ENCODE results near the gene CDH8.

DNA sequence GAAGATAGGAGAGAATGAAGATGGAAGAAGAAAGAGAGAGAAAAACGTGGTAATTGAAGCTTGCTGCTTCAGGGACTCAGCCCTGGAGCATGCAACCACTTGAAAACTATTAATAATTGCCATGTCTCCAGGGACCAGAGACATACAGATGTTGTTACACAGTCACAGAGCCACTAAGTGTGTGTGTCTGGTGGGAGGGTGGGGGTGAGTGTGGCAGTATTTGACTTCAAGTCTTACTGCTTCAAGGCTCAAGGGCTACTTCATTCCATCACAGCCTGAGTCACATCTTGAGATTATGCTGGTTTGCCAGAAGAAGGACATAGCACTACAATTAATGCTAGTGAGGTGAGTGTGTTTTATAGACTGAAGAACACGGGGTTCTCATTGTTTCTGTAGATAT, 202.2 kb downstream of the CDH8 start:
- TF ChIP-seq, protein P1, sequence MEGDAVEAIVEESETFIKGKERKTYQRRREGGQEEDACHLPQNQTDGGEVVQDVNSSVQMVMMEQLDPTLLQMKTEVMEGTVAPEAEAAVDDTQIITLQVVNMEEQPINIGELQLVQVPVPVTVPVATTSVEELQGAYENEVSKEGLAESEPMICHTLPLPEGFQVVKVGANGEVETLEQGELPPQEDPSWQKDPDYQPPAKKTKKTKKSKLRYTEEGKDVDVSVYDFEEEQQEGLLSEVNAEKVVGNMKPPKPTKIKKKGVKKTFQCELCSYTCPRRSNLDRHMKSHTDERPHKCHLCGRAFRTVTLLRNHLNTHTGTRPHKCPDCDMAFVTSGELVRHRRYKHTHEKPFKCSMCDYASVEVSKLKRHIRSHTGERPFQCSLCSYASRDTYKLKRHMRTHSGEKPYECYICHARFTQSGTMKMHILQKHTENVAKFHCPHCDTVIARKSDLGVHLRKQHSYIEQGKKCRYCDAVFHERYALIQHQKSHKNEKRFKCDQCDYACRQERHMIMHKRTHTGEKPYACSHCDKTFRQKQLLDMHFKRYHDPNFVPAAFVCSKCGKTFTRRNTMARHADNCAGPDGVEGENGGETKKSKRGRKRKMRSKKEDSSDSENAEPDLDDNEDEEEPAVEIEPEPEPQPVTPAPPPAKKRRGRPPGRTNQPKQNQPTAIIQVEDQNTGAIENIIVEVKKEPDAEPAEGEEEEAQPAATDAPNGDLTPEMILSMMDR (IDR thresholded peaks at IDR 0.05), result no peak
- no peak for TF ChIP-seq POLR2A (IDR thresholded peaks at IDR 0.05)

All from thyroid gland (tissue), 4 donors.